HepG2 (cell line): Measurements from ENCODE around the gene RPL41. TPM values are rescaled to one million over a fixed set of nuclear protein-coding genes. Genes with fewer than 3 reads are reported as not detected.

Experiments used
- ADNP ChIP-seq: sonication (generic); formaldehyde crosslinking; IDR thresholded peaks from 2 replicates; pipeline ENCODE4 v1.4.0; 2020; ENCODE audit warnings: missing genetic modification reagents
- ATF3 ChIP-seq: sonication (generic); formaldehyde crosslinking; IDR thresholded peaks from 2 replicates; pipeline ENCODE4 v1.4.0; 2020; ENCODE audit warnings: missing genetic modification reagents
- ETV6 ChIP-seq: sonication (generic); formaldehyde crosslinking; conservative IDR thresholded peaks from 2 replicates; pipeline ENCODE4 v1.4.0; 2020; ENCODE audit warnings: missing genetic modification reagents
- GATA4 ChIP-seq: sonication (generic); IDR thresholded peaks from 2 replicates; pipeline ENCODE4 v1.6.1; 2016; ENCODE audit warnings: antibody characterized with exemption, low read depth, borderline replicate concordance
- ISX ChIP-seq: sonication (generic); formaldehyde crosslinking; conservative IDR thresholded peaks from 2 replicates; pipeline ENCODE4 v1.5.0; 2020; ENCODE audit warnings: missing genetic modification reagents
- JUND ChIP-seq: sonication (generic); formaldehyde crosslinking; IDR thresholded peaks from 2 replicates; pipeline ENCODE4 v1.8.0; 2022; ENCODE audit warnings: mild to moderate bottlenecking, missing genetic modification reagents
- MIER3 ChIP-seq: IDR thresholded peaks from 2 replicates; pipeline ENCODE4 v1.6.1; 2016; ENCODE audit warnings: missing compliant biosample characterization, borderline replicate concordance
- NFAT5 ChIP-seq: sonication (generic); formaldehyde crosslinking; IDR thresholded peaks from 2 replicates; pipeline ENCODE4 v1.4.0; 2020; ENCODE audit warnings: missing genetic modification reagents
- SNAPC5 ChIP-seq: sonication (generic); formaldehyde crosslinking; IDR thresholded peaks from 2 replicates; pipeline ENCODE4 v1.8.1; 2023; ENCODE audit warnings: mild to moderate bottlenecking, missing genetic modification reagents, borderline replicate concordance
- SRSF1 ChIP-seq: fragments of 200-400 bp; formaldehyde crosslinking; optimal IDR thresholded peaks from 2 replicates; pipeline ENCODE3; 2017; ENCODE audit warnings: mild to moderate bottlenecking, low read depth, low read length, moderate library complexity
- STAT5B ChIP-seq: sonication (generic); formaldehyde crosslinking; IDR thresholded peaks from 2 replicates; pipeline ENCODE4 v1.4.0; 2020; ENCODE audit warnings: missing genetic modification reagents
- TEF ChIP-seq: sonication (generic); formaldehyde crosslinking; IDR thresholded peaks from 2 replicates; pipeline ENCODE4 v1.5.0; 2020; ENCODE audit warnings: missing genetic modification reagents
- ZBTB4 ChIP-seq: sonication (generic); formaldehyde crosslinking; IDR thresholded peaks from 2 replicates; pipeline ENCODE4 v1.4.0; 2020; ENCODE audit warnings: missing genetic modification reagents, mild to moderate bottlenecking, borderline replicate concordance
- ZNF264 ChIP-seq: sonication (generic); formaldehyde crosslinking; IDR thresholded peaks from 2 replicates; pipeline ENCODE4 v1.4.0; 2020; ENCODE audit warnings: missing genetic modification reagents
- ZNF570 ChIP-seq: sonication (generic); formaldehyde crosslinking; IDR thresholded peaks from 2 replicates; pipeline ENCODE4 v1.4.0; 2020; ENCODE audit warnings: mild to moderate bottlenecking, missing genetic modification reagents, borderline replicate concordance
- ZNF768 ChIP-seq: sonication (generic); formaldehyde crosslinking; IDR thresholded peaks from 2 replicates; pipeline ENCODE4 v1.4.0; 2020; ENCODE audit warnings: missing genetic modification reagents
- ZNF770 ChIP-seq: sonication (generic); formaldehyde crosslinking; IDR thresholded peaks from 2 replicates; pipeline ENCODE4 v1.5.0; 2020; ENCODE audit warnings: mild to moderate bottlenecking, missing genetic modification reagents
- polyA plus RNA-seq, 8 experiments: library from polyadenylated mRNA; depleted of rRNA in 3 of 8; stranded (reverse) in 7 of 8; unstranded in 1 of 8; fragments of >200 nt; fragmentation: Illumina TruSeq in 4 of 8; extraction: Trizol in 4 of 8; gene quantifications; 2 replicates each; pipeline versions ENCODE4 v1.2.1 to v1.2.3, GENCODE V29; 2011 to 2016; ENCODE audit warnings: low read depth in 4 of 8, missing spikeins in 1 of 8, mixed read lengths in 1 of 8; ENCODE audit not compliant: insufficient read depth in 1 of 8
- total RNA-seq, 5 experiments: library from RNA; depleted of rRNA; stranded (reverse); fragments of >200 nt; fragmentation: Illumina TruSeq; extraction: Trizol; gene quantifications; 2 replicates each; pipeline ENCODE4 v1.2.3, GENCODE V29; 2016; ENCODE audit warnings: low read depth in 1 of 5

RPL41 gene
- total and polyA plus RNA-seq, 2 of the 13 experiments (the other 11 are each of a cell fraction or from before 2014, with no cell fraction given), result 4,012 to 7,670 TPM

GRCh38 chr12:56157201-56158028, 41.0 kb downstream of the RPL41 start (continued):
- TF ChIP-seq ZBTB4 (CRISPR knock-in tag) (no peak; the same call in 1 of the 2 replicates), TEF (no peak), ZNF768 (no peak), ADNP (CRISPR knock-in tag) (no peak), SRSF1 (no peak), ZNF570 (CRISPR knock-in tag) (no peak), ATF3 (CRISPR knock-in tag) (no peak), ZNF770 (no peak), ZNF264 (no peak; the same call in 1 of the 2 replicates), GATA4 (no peak), MIER3 (CRISPR knock-in tag) (no peak), STAT5B (no peak), ISX (CRISPR knock-in tag) (no peak), ETV6 (CRISPR knock-in tag) (no peak), SNAPC5 (CRISPR knock-in tag) (no peak), NFAT5 (peak; percentile 72; the same call in 1 of the 2 replicates), JUND (CRISPR knock-in tag) (no peak)
